ENCODE measurements around the gene MGAT3.

DNA sequence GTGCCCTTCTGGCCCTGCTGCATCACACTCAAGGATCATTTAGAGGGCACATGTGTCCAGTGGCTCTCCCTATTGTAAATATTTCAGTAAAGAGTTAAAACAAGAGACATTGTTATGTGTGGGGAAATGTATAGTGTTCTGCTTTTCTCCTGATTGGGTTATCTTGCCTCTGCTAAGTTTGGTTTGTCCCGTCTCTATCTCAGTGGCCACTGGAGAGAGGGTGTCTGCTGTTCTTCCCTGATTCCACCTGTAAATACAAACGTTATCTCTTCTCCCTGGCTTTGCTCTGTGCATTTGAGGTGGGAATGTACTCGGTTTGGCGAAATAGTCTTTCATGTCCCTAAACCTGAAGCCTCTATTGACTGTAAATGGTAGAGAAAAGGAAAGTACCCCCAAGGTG lies 51.6 kb downstream of the MGAT3 start:
- no peak for TF ChIP-seq CTCF (IDR thresholded peaks at IDR 0.05 in 2 of 3, conservative IDR thresholded peaks at IDR 0.05 in 1 of 3; ENCODE audit: insufficient read depth in 2 of 3, low read depth in 1 of 3, low read length in 3 of 3)
- TF ChIP-seq HMG20A (CRISPR knock-in tag; conservative IDR thresholded peaks at IDR 0.05): no peak
- no peak for TF ChIP-seq SAP30 (IDR thresholded peaks at IDR 0.05; ENCODE audit: borderline replicate concordance, insufficient read depth, low read depth, low read length, poor library complexity, severe bottlenecking)
- no peak for TF ChIP-seq PTBP1 (IDR thresholded peaks at IDR 0.05; ENCODE audit: low read depth, low read length)
- TF ChIP-seq FOXA1 (IDR thresholded peaks at IDR 0.05; ENCODE audit: borderline replicate concordance): no peak
- TF ChIP-seq MEF2A (IDR thresholded peaks at IDR 0.05; ENCODE audit: control insufficient read depth, low read depth, low read length): no peak
- no peak for TF ChIP-seq FOXM1 (IDR thresholded peaks at IDR 0.05; ENCODE audit: low read depth)
- TF ChIP-seq FOXM1 (CRISPR knock-in tag; IDR thresholded peaks at IDR 0.05; ENCODE audit: low read depth): no peak
- no peak for TF ChIP-seq ELK1 (CRISPR knock-in tag; IDR thresholded peaks at IDR 0.05)
- TF ChIP-seq HDGF (IDR thresholded peaks at IDR 0.05): no peak
- no peak for TF ChIP-seq STAT5B (CRISPR knock-in tag; IDR thresholded peaks at IDR 0.05)
- no peak for TF ChIP-seq USF2 (CRISPR knock-in tag; IDR thresholded peaks at IDR 0.05)
- TF ChIP-seq ZNF174 (CRISPR knock-in tag; IDR thresholded peaks at IDR 0.05): no peak
- no peak for TF ChIP-seq GABPA (tag; conservative IDR thresholded peaks at IDR 0.05; ENCODE audit: low read depth)
